Measurements from ENCODE around the gene CSH2. TPM values are rescaled to one million over a fixed set of nuclear protein-coding genes. Genes with fewer than 3 reads are reported as not detected.
"Not testable (repeated sequence)": the region's sequence is repeated elsewhere in the genome, so short reads cannot be mapped to it uniquely, and the experiment has no call there.

CSH2 gene
- total and polyA plus RNA-seq, 2 of the 13 experiments (the other 11 are each of a cell fraction or from before 2014, with no cell fraction given), result not detected

DNA sequence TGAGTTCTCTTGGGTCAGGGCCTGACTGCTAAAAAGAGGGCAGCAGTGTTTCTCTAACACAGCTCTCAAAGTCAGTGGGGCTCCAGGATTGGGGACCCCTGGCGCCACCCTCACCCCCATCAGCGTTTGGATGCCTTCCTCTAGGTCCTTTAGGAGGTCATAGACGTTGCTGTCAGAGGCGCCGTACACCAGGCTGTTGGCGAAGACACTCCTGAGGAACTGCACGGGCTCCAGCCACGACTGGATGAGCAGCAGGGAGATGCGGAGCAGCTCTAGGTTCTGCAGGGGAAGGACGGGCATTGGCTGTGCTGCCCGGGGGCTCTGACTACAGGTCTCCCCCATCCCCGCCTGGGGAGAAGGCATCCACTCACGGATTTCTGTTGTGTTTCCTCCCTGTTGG is 44.2 kb upstream of the CSH2 start (continued):
- TF ChIP-seq SALL2 (CRISPR knock-in tag; IDR thresholded peaks at IDR 0.05) (no peak), BRCA1 (CRISPR knock-in tag; IDR thresholded peaks at IDR 0.05) (no peak), ZNF777 (CRISPR knock-in tag; IDR thresholded peaks at IDR 0.05) (no peak), ZNF468 (CRISPR knock-in tag; IDR thresholded peaks at IDR 0.05) (no peak)

DNA sequence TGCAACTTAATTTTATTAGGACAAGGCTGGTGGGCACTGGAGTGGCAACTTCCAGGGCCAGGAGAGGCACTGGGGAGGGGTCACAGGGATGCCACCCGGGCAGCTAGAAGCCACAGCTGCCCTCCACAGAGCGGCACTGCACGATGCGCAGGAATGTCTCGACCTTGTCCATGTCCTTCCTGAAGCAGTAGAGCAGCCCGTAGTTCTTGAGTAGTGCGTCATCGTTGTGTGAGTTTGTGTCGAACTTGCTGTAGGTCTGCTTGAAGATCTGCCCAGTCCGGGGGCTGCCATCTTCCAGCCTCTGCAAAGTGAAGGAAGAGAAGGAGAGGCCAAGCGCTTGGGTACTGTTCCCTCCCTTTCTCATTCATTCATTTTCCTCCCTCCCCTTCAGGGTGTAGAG is 43.7 kb upstream of the CSH2 start:
- BruUV-seq (replicated peaks); CTCF ChIA-PET (ENCODE audit: low intra/inter-chr PET ratio, low total read pairs); H3K79me2 ChIP-seq (ENCODE audit: insufficient read depth, low read length); H3K36me3 ChIP-seq (replicated peaks in 1 of 2; ENCODE audit: control insufficient read depth in 1 of 2, insufficient read depth in 2 of 2, low read length in 2 of 2); H3K4me3 ChIP-seq (replicated peaks in 1 of 3; ENCODE audit: insufficient read depth in 1 of 3, low read depth in 2 of 3, low read length in 3 of 3); H3K9me3 ChIP-seq (ENCODE audit: low read length); ATAC-seq; H3K4me2 ChIP-seq (ENCODE audit: low read depth, low read length); H4K20me1 ChIP-seq (ENCODE audit: insufficient read depth, low read length); H3K9ac ChIP-seq (ENCODE audit: insufficient read depth, low read depth, low read length); H2AFZ ChIP-seq (ENCODE audit: low read length); DNase-seq (ENCODE audit: low spot score); FAIRE-seq; H3K27ac ChIP-seq (ENCODE audit: extremely low read length, insufficient read depth, low read length); POLR2A ChIA-PET; in situ Hi-C loops (cut with HindIII; ENCODE audit: extremely low pct_ligation_motif_present, low pct_unique_long_range_greater_than_20kb): not testable (repeated sequence)
- WGBS (ENCODE audit: low lambda C conversion rate), result 55% methylated on average over 10 of the region's 11 CpGs
- Histone ChIP-seq H3K27me3 (ENCODE audit: control insufficient read depth in 1 of 2, insufficient read depth in 2 of 2, low read length in 2 of 2) (peaks cover 1 to 33% of the 10 kb centered on the region in 2 experiments; a peak in 3 of 5 replicates), H3K4me1 (ENCODE audit: insufficient read depth, low read length) (peaks cover 20% of the 10 kb centered on the region)
- intact Hi-C loops (cut with micrococcal nuclease; ENCODE audit: unreplicated experiment), result loop anchor here (5.0 to 10.0 kb wide), 3 partner anchors 75 to 218 kb away; partner anchors contain the start of gene ERN1

DNA sequence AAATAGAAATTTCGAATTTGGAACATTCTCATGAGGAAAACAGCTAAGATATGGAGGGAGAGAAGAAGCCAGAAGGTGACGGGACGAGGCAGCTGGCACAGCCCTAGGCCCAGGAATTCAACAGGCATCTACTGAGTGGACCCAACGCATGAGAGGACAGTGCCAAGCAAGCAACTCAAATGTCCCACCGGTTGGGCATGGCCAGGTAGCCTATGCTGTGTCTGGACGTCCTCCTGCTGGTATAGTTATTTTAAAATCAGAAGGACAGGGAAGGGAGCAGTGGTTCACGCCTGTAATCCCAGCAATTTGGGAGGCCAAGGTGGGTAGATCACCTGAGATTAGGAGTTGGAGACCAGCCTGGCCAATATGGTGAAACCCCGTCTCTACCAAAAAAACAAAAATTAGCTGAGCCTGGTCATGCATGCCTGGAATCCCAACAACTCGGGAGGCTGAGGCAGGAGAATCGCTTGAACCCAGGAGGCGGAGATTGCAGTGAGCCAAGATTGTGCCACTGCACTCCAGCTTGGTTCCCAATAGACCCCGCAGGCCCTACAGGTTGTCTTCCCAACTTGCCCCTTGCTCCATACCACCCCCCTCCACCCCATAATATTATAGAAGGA is 43.2 kb upstream of the CSH2 start:
- 9% methylated on average over 12 of the region's 12 CpGs for WGBS (ENCODE audit: low lambda C conversion rate)
- Histone ChIP-seq H3K4me3 (replicated peaks in 1 of 3; ENCODE audit: insufficient read depth in 1 of 3, low read depth in 2 of 3, low read length in 3 of 3) (no peak overlapping the region), H3K36me3 (replicated peaks in 1 of 2; ENCODE audit: control insufficient read depth in 1 of 2, insufficient read depth in 2 of 2, low read length in 2 of 2) (no peaks in the 10 kb centered on the region), H3K4me1 (ENCODE audit: insufficient read depth, low read length) (peaks cover 25% of the 10 kb centered on the region), H3K27ac (ENCODE audit: extremely low read length, insufficient read depth, low read length) (no peak overlapping the region), H3K9me3 (ENCODE audit: low read length) (no peaks in the 10 kb centered on the region), H2AFZ (ENCODE audit: low read length) (no peak overlapping the region), H3K4me2 (ENCODE audit: low read depth, low read length) (no peak overlapping the region), H3K9ac (ENCODE audit: insufficient read depth, low read depth, low read length) (no peak overlapping the region), H3K79me2 (ENCODE audit: insufficient read depth, low read length) (no peaks in the 10 kb centered on the region), H3K27me3 (ENCODE audit: control insufficient read depth in 1 of 2, insufficient read depth in 2 of 2, low read length in 2 of 2) (peaks cover 1 to 33% of the 10 kb centered on the region in 2 experiments; a peak in 3 of 5 replicates), H4K20me1 (ENCODE audit: insufficient read depth, low read length) (no peaks in the 10 kb centered on the region)
- FAIRE-seq (no peak), DNase-seq (ENCODE audit: low spot score) (no peak), ATAC-seq (no peak)
- in situ Hi-C loops (cut with HindIII; ENCODE audit: extremely low pct_ligation_motif_present, low pct_unique_long_range_greater_than_20kb), result no loop called here
- TF ChIP-seq ZSCAN20 (CRISPR knock-in tag; IDR thresholded peaks at IDR 0.05; ENCODE audit: borderline replicate concordance) (no peak), CCDC6 (CRISPR knock-in tag; IDR thresholded peaks at IDR 0.05) (no peak)
- ChIA-PET CTCF (ENCODE audit: low intra/inter-chr PET ratio, low total read pairs) (no interaction called here), POLR2A (no interaction called here)
- intact Hi-C loops (cut with micrococcal nuclease; ENCODE audit: unreplicated experiment), result loop anchor here (5.0 to 10.0 kb wide), 3 partner anchors 76 to 218 kb away; partner anchors contain the start of gene ERN1
- BruUV-seq (replicated peaks), result no TSS peak

DNA sequence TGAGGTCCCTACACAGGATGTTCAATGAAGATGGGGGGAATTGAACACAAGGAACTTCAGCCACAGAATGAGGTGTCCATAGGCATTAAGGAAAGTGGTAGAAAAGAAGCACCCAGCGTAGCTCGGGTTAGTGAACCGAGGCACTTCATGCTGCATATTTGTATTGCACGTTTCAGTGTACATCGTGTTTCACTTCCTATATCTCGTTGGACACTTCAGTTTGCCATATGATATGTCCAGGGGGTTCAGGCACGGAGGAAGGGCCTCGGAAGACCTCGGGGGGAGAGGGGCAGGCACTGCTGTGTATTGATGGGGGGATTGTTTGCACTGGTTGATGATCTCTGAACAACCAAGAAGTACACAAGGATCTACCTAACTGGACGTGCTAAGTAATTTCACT is 42.3 kb upstream of the CSH2 start:
- H2AFZ ChIP-seq (ENCODE audit: low read length); H3K9ac ChIP-seq (ENCODE audit: insufficient read depth, low read depth, low read length); H3K79me2 ChIP-seq (ENCODE audit: insufficient read depth, low read length); CTCF ChIA-PET (ENCODE audit: low intra/inter-chr PET ratio, low total read pairs); ATAC-seq; POLR2A ChIA-PET; DNase-seq (ENCODE audit: low spot score); H4K20me1 ChIP-seq (ENCODE audit: insufficient read depth, low read length); H3K9me3 ChIP-seq (ENCODE audit: low read length); BruUV-seq (replicated peaks); H3K4me3 ChIP-seq (replicated peaks in 1 of 3; ENCODE audit: insufficient read depth in 1 of 3, low read depth in 2 of 3, low read length in 3 of 3); FAIRE-seq; H3K27ac ChIP-seq (ENCODE audit: extremely low read length, insufficient read depth, low read length); H3K36me3 ChIP-seq (replicated peaks in 1 of 2; ENCODE audit: control insufficient read depth in 1 of 2, insufficient read depth in 2 of 2, low read length in 2 of 2); in situ Hi-C loops (cut with HindIII; ENCODE audit: extremely low pct_ligation_motif_present, low pct_unique_long_range_greater_than_20kb); H3K4me2 ChIP-seq (ENCODE audit: low read depth, low read length): not testable (repeated sequence)
- intact Hi-C loops (cut with micrococcal nuclease; ENCODE audit: unreplicated experiment), result loop anchor here (5.0 to 10.0 kb wide), 3 partner anchors 77 to 219 kb away; partner anchors contain the start of gene ERN1
- WGBS (ENCODE audit: low lambda C conversion rate), result 4% methylated on average over 10 of the region's 10 CpGs
- Histone ChIP-seq H3K27me3 (ENCODE audit: control insufficient read depth in 1 of 2, insufficient read depth in 2 of 2, low read length in 2 of 2) (peaks cover 1 to 40% of the 10 kb centered on the region in 2 experiments; a peak in 3 of 5 replicates), H3K4me1 (ENCODE audit: insufficient read depth, low read length) (peaks cover 25% of the 10 kb centered on the region)
